IMR-90 (cell line): ENCODE data around the gene RNF224. TPM values are rescaled to one million over a fixed set of nuclear protein-coding genes. Genes with fewer than 3 reads are reported as not detected.

Experiments used
- ATAC-seq: fragments of 200-7000 bp; cut with Tn5 transposase; 2 replicates; pipeline ENCODE4 v1.9.1; 2020; ENCODE audit warnings: low read depth, mild to moderate bottlenecking, moderate library complexity
- BruUV-seq: library from RNA; stranded (reverse); fragments of 400-500 nt; replicated peaks from 2 replicates; lab custom pipeline; 2021; lab: Mats Ljungman, UMichigan
- CTCF ChIA-PET: fragments of 300-600 bp; formaldehyde crosslinking; extraction: SDS; loops from one replicate; lab custom pipeline; 2021; ENCODE audit warnings: antibody characterized with exemption; lab: Yijun Ruan, JAX
- POLR2A ChIA-PET: fragments of 300-600 bp; sonication (Branson Sonifier 250); formaldehyde crosslinking; loops from one replicate; lab custom pipeline; 2022; ENCODE audit warnings: antibody characterized with exemption; ENCODE audit not compliant: unreplicated experiment; lab: Charles Lee
- DNase-seq: peaks from one replicate; pipeline ENCODE4 v3.0.0; 2013
- H2AFZ ChIP-seq: replicated peaks from 2 replicates; pipeline ENCODE3; 2013; ENCODE audit warnings: low read length, mild to moderate bottlenecking; ENCODE audit not compliant: poor library complexity
- H2AK5ac ChIP-seq: 2 replicates; pipeline ENCODE4 v1.6.1; 2013; ENCODE audit warnings: low read depth, low read length, inconsistent platforms
- H2AK9ac ChIP-seq: replicated peaks from 2 replicates; pipeline ENCODE3; 2013; ENCODE audit warnings: mild to moderate bottlenecking, low read depth, low read length, moderate library complexity; ENCODE audit not compliant: poor library complexity
- H2BK120ac ChIP-seq: 2 replicates; pipeline ENCODE4 v1.6.1; 2013; ENCODE audit warnings: low read depth, low read length, inconsistent platforms
- H2BK15ac ChIP-seq: 3 replicates; pipeline ENCODE4 v1.6.1; 2013; ENCODE audit warnings: low read depth, low read length, inconsistent platforms
- H2BK20ac ChIP-seq: 2 replicates; pipeline ENCODE4 v1.6.1; 2013; ENCODE audit warnings: low read depth, mild to moderate bottlenecking, inconsistent platforms, low read length, moderate library complexity
- H2BK5ac ChIP-seq: 2 replicates; pipeline ENCODE4 v1.6.1; 2013; ENCODE audit warnings: mild to moderate bottlenecking, low read depth, low read length, inconsistent platforms; ENCODE audit not compliant: poor library complexity, severe bottlenecking
- H3K14ac ChIP-seq: replicated peaks from 2 replicates; pipeline ENCODE4 v1.6.1; 2013; ENCODE audit warnings: low read depth, low read length, inconsistent platforms
- H3K18ac ChIP-seq: 2 replicates; pipeline ENCODE4 v1.6.1; 2013; ENCODE audit warnings: low read depth, low read length, control low read depth
- H3K23ac ChIP-seq: 2 replicates; pipeline ENCODE4 v1.6.1; 2013; ENCODE audit warnings: low read depth, low read length, inconsistent platforms
- H3K27ac ChIP-seq: 2 replicates; pipeline ENCODE4 v1.5.1; 2013; ENCODE audit warnings: mild to moderate bottlenecking, control low read depth, low read length; ENCODE audit not compliant: insufficient read depth
- H3K27me3 ChIP-seq: 2 replicates; pipeline ENCODE4 v1.6.1; 2013; ENCODE audit warnings: low read length; ENCODE audit not compliant: control insufficient read depth, insufficient read depth
- H3K36me3 ChIP-seq: 2 replicates; pipeline ENCODE4 v1.6.1; 2013; ENCODE audit warnings: low read length, mixed read lengths; ENCODE audit not compliant: control insufficient read depth, insufficient read depth
- H3K4ac ChIP-seq: 2 replicates; pipeline ENCODE4 v1.6.1; 2013; ENCODE audit warnings: low read depth, low read length, inconsistent platforms
- H3K4me1 ChIP-seq: 2 replicates; pipeline ENCODE4 v1.6.1; 2013; ENCODE audit warnings: low read length, mixed read lengths; ENCODE audit not compliant: control insufficient read depth, insufficient read depth
- H3K4me2 ChIP-seq: 2 replicates; pipeline ENCODE4 v1.6.1; 2013; ENCODE audit warnings: low read depth, mild to moderate bottlenecking, control low read depth, low read length, moderate library complexity
- H3K4me3 ChIP-seq: 2 replicates; pipeline ENCODE4 v1.5.1; 2013; ENCODE audit warnings: low read depth, mild to moderate bottlenecking, control low read depth, low read length, moderate library complexity; ENCODE audit not compliant: insufficient read depth
- H3K56ac ChIP-seq: 2 replicates; pipeline ENCODE4 v1.6.1; 2013; ENCODE audit warnings: low read length, inconsistent platforms; ENCODE audit not compliant: insufficient read depth; ENCODE audit errors: extremely low read depth
- H3K79me1 ChIP-seq, 2 experiments: 2 replicates each; pipeline ENCODE4 v1.6.1; 2013; ENCODE audit warnings: low read length in 2 of 2, inconsistent platforms in 1 of 2, low read depth in 1 of 2
- H3K9ac ChIP-seq: 2 replicates; pipeline ENCODE4 v1.6.1; 2013; ENCODE audit warnings: low read depth, low read length, control low read depth
- H3K9me1 ChIP-seq: 2 replicates; pipeline ENCODE4 v1.6.1; 2013; ENCODE audit warnings: low read length, inconsistent platforms; ENCODE audit not compliant: insufficient read depth
- H3K9me3 ChIP-seq: 2 replicates; pipeline ENCODE4 v1.6.1; 2013; ENCODE audit warnings: low read length; ENCODE audit not compliant: control insufficient read depth, insufficient read depth
- H4K20me1 ChIP-seq: 2 replicates; pipeline ENCODE4 v1.6.1; 2013; ENCODE audit warnings: low read length, inconsistent platforms; ENCODE audit not compliant: insufficient read depth
- H4K5ac ChIP-seq: 2 replicates; pipeline ENCODE4 v1.6.1; 2013; ENCODE audit warnings: mild to moderate bottlenecking, low read depth, low read length, control low read depth
- H4K8ac ChIP-seq, 2 experiments: 2 replicates each; pipeline ENCODE4 v1.6.1; 2013; ENCODE audit warnings: low read depth in 2 of 2, low read length in 2 of 2, control low read depth in 1 of 2, inconsistent platforms in 1 of 2
- H4K91ac ChIP-seq: 2 replicates; pipeline ENCODE4 v1.6.1; 2013; ENCODE audit warnings: low read depth, low read length, inconsistent platforms; ENCODE audit not compliant: insufficient read depth
- CHD1 ChIP-seq: IDR thresholded peaks from 2 replicates; pipeline ENCODE4 v1.6.1; 2012; ENCODE audit warnings: low read depth, low read length, improper control_type of control experiment
- ELK1 ChIP-seq: fragments of 150-350 bp; IDR thresholded peaks from 2 replicates; pipeline ENCODE4 v1.6.1; 2016; ENCODE audit warnings: low read depth, mild to moderate bottlenecking, low read length, moderate library complexity, borderline replicate concordance
- MAFK ChIP-seq: IDR thresholded peaks from 2 replicates; pipeline ENCODE4 v1.6.1; 2012; ENCODE audit warnings: low read depth, low read length, improper control_type of control experiment
- MAZ ChIP-seq: IDR thresholded peaks from 2 replicates; pipeline ENCODE4 v1.6.1; 2012; ENCODE audit warnings: low read depth, mild to moderate bottlenecking, low read length, improper control_type of control experiment, moderate library complexity, borderline replicate concordance
- NFE2L2 ChIP-seq: fragments of 150-350 bp; IDR thresholded peaks from 2 replicates; pipeline ENCODE4 v1.6.1; 2016; ENCODE audit warnings: low read depth, mild to moderate bottlenecking, low read length
- POLR2A ChIP-seq: IDR thresholded peaks from 2 replicates; pipeline ENCODE4 v1.6.1; 2012; ENCODE audit warnings: mild to moderate bottlenecking, low read depth, low read length
- RAD21 ChIP-seq: IDR thresholded peaks from 2 replicates; pipeline ENCODE4 v1.6.1; 2012; ENCODE audit warnings: low read length, improper control_type of control experiment
- WGBS, 2 experiments: methylation state at CpG; one replicate each; pipeline versions ENCODE4 v1.1.5 to v1.1.7; 2013; ENCODE audit warnings: missing lambda C conversion rate in 2 of 2; ENCODE audit not compliant: insufficient read length in 1 of 2; ENCODE audit errors: extremely low coverage in 2 of 2; 5-methylcytosine and 5-hydroxymethylcytosine counted together
- dilution Hi-C: fragments of 300-500 bp; cut with HindIII; formaldehyde crosslinking; loops from one replicate; pipeline ENCODE4 v1.14.3; 2018; ENCODE audit warnings: low sequenced_read_pairs; ENCODE audit not compliant: unreplicated experiment
- in situ Hi-C: fragments of 300-500 bp; cut with MboI; formaldehyde crosslinking; loops from 3 replicates; pipeline ENCODE4 v1.14.3; 2019; ENCODE audit warnings: low sequenced_read_pairs, inconsistent platforms, mixed read lengths
- intact Hi-C: fragments of 100-400 bp; cut with micrococcal nuclease; formaldehyde crosslinking; loops from 2 replicates; pipeline ENCODE4 v1.10.0; 2022
- polyA plus RNA-seq, 3 experiments: library from polyadenylated mRNA; depleted of rRNA; stranded (reverse); fragments of >200 nt; gene quantifications; 2 replicates each; pipeline ENCODE4 v1.2.3, GENCODE V29; 2012; ENCODE audit warnings: low replicate concordance in 1 of 3
- total RNA-seq: library from RNA; depleted of rRNA; stranded (reverse); fragments of >200 nt; gene quantifications from 2 replicates; pipeline ENCODE4 v1.2.3, GENCODE V29; 2012
- TF ChIP-seq, protein P1 (sequence below): conservative IDR thresholded peaks from 2 replicates; pipeline ENCODE4 v1.5.1; 2012; ENCODE audit warnings: mild to moderate bottlenecking, low read depth, low read length, improper control_type of control experiment

The RNF224 gene
- total and polyA plus RNA-seq, 2 of the 4 experiments (the other 2 are of a cell fraction), result not detected

- in situ Hi-C loops, result no loop called here
- TF ChIP-seq MAZ (no peak), NFE2L2 (no peak), CHD1 (no peak), POLR2A (no peak), MAFK (no peak), ELK1 (no peak), RAD21 (no peak)
- TF ChIP-seq, protein P1, sequence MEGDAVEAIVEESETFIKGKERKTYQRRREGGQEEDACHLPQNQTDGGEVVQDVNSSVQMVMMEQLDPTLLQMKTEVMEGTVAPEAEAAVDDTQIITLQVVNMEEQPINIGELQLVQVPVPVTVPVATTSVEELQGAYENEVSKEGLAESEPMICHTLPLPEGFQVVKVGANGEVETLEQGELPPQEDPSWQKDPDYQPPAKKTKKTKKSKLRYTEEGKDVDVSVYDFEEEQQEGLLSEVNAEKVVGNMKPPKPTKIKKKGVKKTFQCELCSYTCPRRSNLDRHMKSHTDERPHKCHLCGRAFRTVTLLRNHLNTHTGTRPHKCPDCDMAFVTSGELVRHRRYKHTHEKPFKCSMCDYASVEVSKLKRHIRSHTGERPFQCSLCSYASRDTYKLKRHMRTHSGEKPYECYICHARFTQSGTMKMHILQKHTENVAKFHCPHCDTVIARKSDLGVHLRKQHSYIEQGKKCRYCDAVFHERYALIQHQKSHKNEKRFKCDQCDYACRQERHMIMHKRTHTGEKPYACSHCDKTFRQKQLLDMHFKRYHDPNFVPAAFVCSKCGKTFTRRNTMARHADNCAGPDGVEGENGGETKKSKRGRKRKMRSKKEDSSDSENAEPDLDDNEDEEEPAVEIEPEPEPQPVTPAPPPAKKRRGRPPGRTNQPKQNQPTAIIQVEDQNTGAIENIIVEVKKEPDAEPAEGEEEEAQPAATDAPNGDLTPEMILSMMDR, result no peak
- ChIA-PET CTCF (no interaction called here), POLR2A (no interaction called here)
- WGBS, 2 experiments, result 82% methylated on average over 12 of the region's 22 CpGs; no CpG with 5 or more reads in 1 of the 2 experiments
- Histone ChIP-seq H2AFZ (no peak overlapping the region), H3K27me3 (no peaks in the 10 kb centered on the region), H3K4ac (no peak overlapping the region), H4K91ac (no peak overlapping the region), H3K9me1 (no peaks in the 10 kb centered on the region), H3K4me2 (no peak overlapping the region), H3K27ac (no peak overlapping the region), H2BK120ac (no peak overlapping the region), H3K79me1 (peaks cover 4 to 20% of the 10 kb centered on the region in 2 experiments; a peak in 3 of 4 replicates), H3K36me3 (peaks cover 4% of the 10 kb centered on the region), H4K5ac (no peak overlapping the region), H3K56ac (no peak overlapping the region), H3K18ac (no peak overlapping the region), H2BK20ac (no peak overlapping the region), H4K8ac (no peak overlapping the region), H3K14ac (no peak overlapping the region), H3K9me3 (no peaks in the 10 kb centered on the region), H3K9ac (no peak overlapping the region), H4K20me1 (peaks cover 10% of the 10 kb centered on the region), H2BK15ac (no peak overlapping the region), H2AK9ac (no peak overlapping the region), H2BK5ac (no peak overlapping the region), H3K4me1 (peaks cover 13% of the 10 kb centered on the region), H3K23ac (no peak overlapping the region), H2AK5ac (no peak overlapping the region), H3K4me3 (no peak overlapping the region)
- dilution Hi-C loops, result no loop called here
- ATAC-seq (no peak), DNase-seq (no peak)
- intact Hi-C loops, result no loop called here
- BruUV-seq, result no TSS peak
Observed at GRCh38 chr9:137251490-137252268, 24.4 kb downstream of the RNF224 start.
